Measurements from ENCODE around the gene MAST2.
A peak's percentile ranks its signal among the peaks of the same experiment; 100 is the strongest.

The MAST2 gene

GRCh38 chr1:45793942-45794604 lies 9.3 kb upstream of the MAST2 start:
- Histone ChIP-seq H2BK12ac (ENCODE audit: low read length) (no peak overlapping the region), H2BK5ac (ENCODE audit: low read depth, low read length, poor library complexity) (no peak overlapping the region), H3K14ac (ENCODE audit: low read length) (no peak overlapping the region), H2AFZ (ENCODE audit: insufficient read depth, low read length, poor library complexity) (no peak overlapping the region), H3K79me2 (ENCODE audit: control insufficient read depth, insufficient read depth, low read length, poor library complexity) (no peaks in the 10 kb centered on the region), H3K9me3 (ENCODE audit: insufficient read depth, low read depth, low read length) (peaks cover 2% of the 10 kb centered on the region), H3K18ac (ENCODE audit: low read length) (no peak overlapping the region), H3K4me1 (ENCODE audit: control insufficient read depth in 1 of 2, insufficient read depth in 2 of 2, low read length in 2 of 2) (no peaks in the 10 kb centered on the region), H3K4me3 (ENCODE audit: low read depth, low read length) (no peak overlapping the region), H4K8ac (ENCODE audit: low read depth, low read length) (no peak overlapping the region), H2AK5ac (ENCODE audit: low read length) (no peak overlapping the region), H3K27ac (ENCODE audit: low read depth, low read length) (no peak overlapping the region), H4K12ac (ENCODE audit: low read depth, low read length) (no peak overlapping the region), H3K27me3 (ENCODE audit: insufficient read depth, low read length) (no peaks in the 10 kb centered on the region), H3K79me1 (ENCODE audit: low read length) (no peaks in the 10 kb centered on the region), H3K4ac (ENCODE audit: low read depth, low read length) (no peak overlapping the region), H4K91ac (ENCODE audit: low read depth, low read length) (no peak overlapping the region), H3K36me3 (ENCODE audit: control insufficient read depth in 1 of 2, insufficient read depth in 2 of 2, low read length in 2 of 2) (no peaks in the 10 kb centered on the region), H2BK120ac (ENCODE audit: insufficient read depth, low read length, poor library complexity) (no peak overlapping the region), H3K23ac (ENCODE audit: low read length) (no peak overlapping the region), H3K9ac (ENCODE audit: low read length) (peak overlapping the region; percentile 74), H3K4me2 (ENCODE audit: low read length) (no peak overlapping the region)
- WGBS (ENCODE audit: extremely low coverage, insufficient coverage, insufficient read length), result no CpG with 5 or more reads among the region's 7 CpGs
- DNase-seq, result no peak

- Histone ChIP-seq H2AK5ac (ENCODE audit: low read length) (no peak overlapping the region), H3K27ac (ENCODE audit: low read depth, low read length) (no peak overlapping the region), H3K27me3 (ENCODE audit: insufficient read depth, low read length) (no peaks in the 10 kb centered on the region), H3K4me3 (ENCODE audit: low read depth, low read length) (no peak overlapping the region), H3K23ac (ENCODE audit: low read length) (no peak overlapping the region), H3K4me2 (ENCODE audit: low read length) (no peak overlapping the region), H2BK5ac (ENCODE audit: low read depth, low read length, poor library complexity) (no peak overlapping the region), H3K9me3 (ENCODE audit: insufficient read depth, low read depth, low read length) (peaks cover 2% of the 10 kb centered on the region), H3K14ac (ENCODE audit: low read length) (no peak overlapping the region), H4K12ac (ENCODE audit: low read depth, low read length) (no peak overlapping the region), H2AFZ (ENCODE audit: insufficient read depth, low read length, poor library complexity) (no peak overlapping the region), H3K79me2 (ENCODE audit: control insufficient read depth, insufficient read depth, low read length, poor library complexity) (no peaks in the 10 kb centered on the region), H3K9ac (ENCODE audit: low read length) (no peak overlapping the region), H3K4ac (ENCODE audit: low read depth, low read length) (no peak overlapping the region), H3K36me3 (ENCODE audit: control insufficient read depth in 1 of 2, insufficient read depth in 2 of 2, low read length in 2 of 2) (no peaks in the 10 kb centered on the region), H3K79me1 (ENCODE audit: low read length) (no peaks in the 10 kb centered on the region), H4K8ac (ENCODE audit: low read depth, low read length) (no peak overlapping the region), H2BK12ac (ENCODE audit: low read length) (no peak overlapping the region), H2BK120ac (ENCODE audit: insufficient read depth, low read length, poor library complexity) (no peak overlapping the region), H3K4me1 (ENCODE audit: control insufficient read depth in 1 of 2, insufficient read depth in 2 of 2, low read length in 2 of 2) (no peaks in the 10 kb centered on the region), H4K91ac (ENCODE audit: low read depth, low read length) (no peak overlapping the region), H3K18ac (ENCODE audit: low read length) (no peak overlapping the region)
- no CpG with 5 or more reads among the region's 2 CpGs for WGBS (ENCODE audit: extremely low coverage, insufficient coverage, insufficient read length)
- no peak for DNase-seq
These were observed 7.0 kb upstream of the MAST2 start for GRCh38 chr1:45796381-45796780.

GRCh38 chr1:45796946-45797345 lies 6.5 kb upstream of the MAST2 start:
- no peaks in the 10 kb centered on the region for H3K4me1 ChIP-seq (ENCODE audit: control insufficient read depth in 1 of 2, insufficient read depth in 2 of 2, low read length in 2 of 2)
- H3K27ac ChIP-seq (ENCODE audit: low read depth, low read length), result no peak overlapping the region
- H2BK12ac ChIP-seq (ENCODE audit: low read length), result no peak overlapping the region
- no peak overlapping the region for H3K14ac ChIP-seq (ENCODE audit: low read length)
- H3K4me2 ChIP-seq (ENCODE audit: low read length), result no peak overlapping the region
- no peak overlapping the region for H2AFZ ChIP-seq (ENCODE audit: insufficient read depth, low read length, poor library complexity)
- no peak overlapping the region for H3K4me3 ChIP-seq (ENCODE audit: low read depth, low read length)
- H3K4ac ChIP-seq (ENCODE audit: low read depth, low read length), result no peak overlapping the region
- WGBS (ENCODE audit: extremely low coverage, insufficient coverage, insufficient read length), result no CpG with 5 or more reads among the region's 9 CpGs
- H4K91ac ChIP-seq (ENCODE audit: low read depth, low read length), result no peak overlapping the region
- H2BK120ac ChIP-seq (ENCODE audit: insufficient read depth, low read length, poor library complexity), result no peak overlapping the region
- H3K18ac ChIP-seq (ENCODE audit: low read length), result no peak overlapping the region
- peaks cover 2% of the 10 kb centered on the region for H3K9me3 ChIP-seq (ENCODE audit: insufficient read depth, low read depth, low read length)
- no peak overlapping the region for H2BK5ac ChIP-seq (ENCODE audit: low read depth, low read length, poor library complexity)
- H3K27me3 ChIP-seq (ENCODE audit: insufficient read depth, low read length), result no peaks in the 10 kb centered on the region
- no peak overlapping the region for H3K9ac ChIP-seq (ENCODE audit: low read length)
- H3K36me3 ChIP-seq (ENCODE audit: control insufficient read depth in 1 of 2, insufficient read depth in 2 of 2, low read length in 2 of 2), result no peaks in the 10 kb centered on the region
- no peaks in the 10 kb centered on the region for H3K79me1 ChIP-seq (ENCODE audit: low read length)
- H2AK5ac ChIP-seq (ENCODE audit: low read length), result no peak overlapping the region
- H3K79me2 ChIP-seq (ENCODE audit: control insufficient read depth, insufficient read depth, low read length, poor library complexity), result no peaks in the 10 kb centered on the region
- H3K23ac ChIP-seq (ENCODE audit: low read length), result no peak overlapping the region
- H4K8ac ChIP-seq (ENCODE audit: low read depth, low read length), result no peak overlapping the region
- no peak overlapping the region for H4K12ac ChIP-seq (ENCODE audit: low read depth, low read length)
- DNase-seq, result no peak

- Histone ChIP-seq H2AK5ac (ENCODE audit: low read length) (no peak overlapping the region), H2BK12ac (ENCODE audit: low read length) (no peak overlapping the region), H3K23ac (ENCODE audit: low read length) (no peak overlapping the region), H3K36me3 (ENCODE audit: control insufficient read depth in 1 of 2, insufficient read depth in 2 of 2, low read length in 2 of 2) (no peaks in the 10 kb centered on the region), H4K8ac (ENCODE audit: low read depth, low read length) (no peak overlapping the region), H2AFZ (ENCODE audit: insufficient read depth, low read length, poor library complexity) (no peak overlapping the region), H3K14ac (ENCODE audit: low read length) (no peak overlapping the region), H3K9ac (ENCODE audit: low read length) (no peak overlapping the region), H2BK5ac (ENCODE audit: low read depth, low read length, poor library complexity) (no peak overlapping the region), H3K4me1 (ENCODE audit: control insufficient read depth in 1 of 2, insufficient read depth in 2 of 2, low read length in 2 of 2) (peaks cover 5 to 6% of the 10 kb centered on the region in 2 experiments), H3K18ac (ENCODE audit: low read length) (no peak overlapping the region), H3K9me3 (ENCODE audit: insufficient read depth, low read depth, low read length) (no peaks in the 10 kb centered on the region), H2BK120ac (ENCODE audit: insufficient read depth, low read length, poor library complexity) (no peak overlapping the region), H3K4ac (ENCODE audit: low read depth, low read length) (no peak overlapping the region), H4K12ac (ENCODE audit: low read depth, low read length) (no peak overlapping the region), H4K91ac (ENCODE audit: low read depth, low read length) (no peak overlapping the region), H3K27ac (ENCODE audit: low read depth, low read length) (no peak overlapping the region), H3K4me3 (ENCODE audit: low read depth, low read length) (no peak overlapping the region), H3K79me2 (ENCODE audit: control insufficient read depth, insufficient read depth, low read length, poor library complexity) (peaks cover 4% of the 10 kb centered on the region), H3K4me2 (ENCODE audit: low read length) (no peak overlapping the region), H3K79me1 (ENCODE audit: low read length) (peaks cover 3% of the 10 kb centered on the region), H3K27me3 (ENCODE audit: insufficient read depth, low read length) (no peaks in the 10 kb centered on the region)
- no CpG with 5 or more reads among the region's 4 CpGs for WGBS (ENCODE audit: extremely low coverage, insufficient coverage, insufficient read length)
- DNase-seq, result no peak
These were observed 2.5 kb upstream of the MAST2 start for GRCh38 chr1:45800899-45801298.
